ENCODE results near the gene CLIC4.

GRCh38 chr1:24862775-24863483 lies 117.7 kb downstream of the CLIC4 start:
- TF ChIP-seq CTCF (IDR thresholded peaks at IDR 0.05) = no peak
- no peak for TF ChIP-seq POLR2A (IDR thresholded peaks at IDR 0.05)
